Measurements from ENCODE around the gene UVRAG.
"Not testable (repeated sequence)": the region's sequence is repeated elsewhere in the genome, so short reads cannot be mapped to it uniquely, and the experiment has no call there.

Gene UVRAG

GRCh38 chr11:76073724-76074123 lies 258.7 kb downstream of the UVRAG start:
- TF ChIP-seq SPI1 (IDR thresholded peaks at IDR 0.05; ENCODE audit: low read depth, low read length), result no peak
- no peak for TF ChIP-seq PAX5 (IDR thresholded peaks at IDR 0.05; ENCODE audit: insufficient read depth, low read length, severe bottlenecking)
- no peak for TF ChIP-seq TAF1 (IDR thresholded peaks at IDR 0.05; ENCODE audit: low read depth, low read length)
- TF ChIP-seq POLR2A (IDR thresholded peaks at IDR 0.05; ENCODE audit: low read depth, low read length), result no peak
- TF ChIP-seq POU2F2 (IDR thresholded peaks at IDR 0.05; ENCODE audit: low read depth, low read length), result no peak
- no peak for TF ChIP-seq POLR2AphosphoS5 (IDR thresholded peaks at IDR 0.05; ENCODE audit: low read depth, low read length)
- FAIRE-seq, result no peak
- no peak for DNase-seq (ENCODE audit: insufficient read length, low spot score)

DNA sequence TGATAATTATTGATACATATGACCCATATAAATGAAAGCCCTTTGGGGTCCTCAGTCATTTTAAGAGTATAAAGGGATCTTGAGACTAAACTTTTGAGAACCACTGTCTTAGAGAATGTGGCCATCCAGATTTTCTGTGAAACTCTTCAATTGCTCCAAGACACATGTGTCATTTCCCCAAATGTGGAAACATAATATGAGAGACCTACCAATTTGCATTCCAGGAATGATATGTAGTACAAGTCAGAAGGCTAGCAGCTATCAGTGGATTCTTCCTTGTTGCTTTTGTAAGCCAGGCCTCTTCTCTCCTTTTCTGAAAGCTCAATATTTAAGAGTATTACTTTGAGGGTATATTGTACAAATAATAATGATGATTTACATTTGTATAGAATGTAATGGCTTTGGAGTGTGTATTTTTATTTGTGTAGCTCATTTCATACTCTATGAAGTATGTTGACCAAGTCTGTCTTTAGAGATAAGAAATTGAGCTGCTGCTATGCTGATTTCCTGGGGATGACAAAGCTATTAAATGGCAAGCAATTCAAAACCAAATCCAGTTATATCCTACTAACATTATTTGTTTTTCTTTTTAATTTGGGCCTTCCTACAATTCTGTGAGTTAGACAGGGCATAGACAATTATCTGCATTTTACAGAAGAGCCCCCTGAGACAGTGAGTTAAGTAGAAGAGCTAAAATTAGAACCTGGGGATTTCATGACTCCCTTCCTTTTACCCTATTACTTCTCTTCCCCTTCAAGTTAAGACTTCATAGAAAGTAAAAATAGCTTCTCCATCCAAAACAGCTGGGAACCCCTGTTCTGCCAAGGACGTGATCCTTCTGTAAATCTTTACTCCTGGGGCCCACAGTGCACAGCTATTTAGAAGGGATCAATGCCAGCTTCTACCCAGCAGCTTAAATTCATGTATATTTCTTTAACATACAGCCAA lies 259.4 kb downstream of the UVRAG start:
- DNase-seq (ENCODE audit: insufficient read length, low spot score) (no peak), FAIRE-seq (no peak)
- TF ChIP-seq POU2F2 (IDR thresholded peaks at IDR 0.05; ENCODE audit: low read depth, low read length) (no peak), SPI1 (IDR thresholded peaks at IDR 0.05; ENCODE audit: low read depth, low read length) (no peak), POLR2AphosphoS5 (IDR thresholded peaks at IDR 0.05; ENCODE audit: low read depth, low read length) (no peak), TAF1 (IDR thresholded peaks at IDR 0.05; ENCODE audit: low read depth, low read length) (no peak), POLR2A (IDR thresholded peaks at IDR 0.05; ENCODE audit: low read depth, low read length) (no peak), PAX5 (IDR thresholded peaks at IDR 0.05; ENCODE audit: insufficient read depth, low read length, severe bottlenecking) (no peak)

DNA sequence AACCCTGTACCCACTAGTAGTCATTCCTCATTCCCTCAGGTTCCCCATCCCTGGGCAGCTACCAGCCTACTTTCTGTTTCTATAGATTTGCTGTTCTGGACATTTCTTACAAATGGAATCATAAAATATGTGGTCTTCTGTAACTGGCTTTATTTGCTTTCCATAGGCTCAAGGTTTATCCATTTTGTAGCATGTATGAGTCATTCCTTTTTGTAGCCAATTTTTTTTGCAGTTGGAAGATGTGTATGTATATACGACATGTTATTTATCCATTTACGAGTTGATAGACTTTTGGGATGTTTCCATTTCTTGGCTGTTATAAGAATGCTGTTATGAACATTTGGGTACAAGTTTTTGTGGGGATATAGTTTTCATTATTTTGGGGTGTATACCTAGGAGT lies 260.7 kb downstream of the UVRAG start:
- TF ChIP-seq POLR2A (IDR thresholded peaks at IDR 0.05; ENCODE audit: low read depth, low read length), result no peak
- no peak for TF ChIP-seq POU2F2 (IDR thresholded peaks at IDR 0.05; ENCODE audit: low read depth, low read length)
- DNase-seq (ENCODE audit: insufficient read length, low spot score), result no peak
- FAIRE-seq, result no peak

DNA sequence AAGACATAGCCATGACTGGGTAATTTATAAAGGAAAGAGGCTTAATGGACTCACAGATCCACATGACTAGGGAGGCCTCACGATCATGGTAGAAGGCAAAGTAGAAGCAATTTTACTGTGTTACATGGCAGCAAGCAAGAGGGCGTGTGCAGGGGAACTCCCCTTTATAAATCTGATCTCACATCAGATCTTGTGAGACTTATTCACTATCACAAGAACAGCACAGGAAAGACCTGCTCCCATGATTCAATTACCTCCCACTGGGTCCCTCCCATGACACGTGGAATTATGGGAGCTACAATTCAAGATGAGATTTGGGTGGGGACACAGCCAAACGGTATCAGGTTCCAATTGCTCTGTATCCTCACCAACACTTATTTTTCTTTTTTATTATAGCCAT lies 261.2 kb downstream of the UVRAG start:
- not testable (repeated sequence) for DNase-seq (ENCODE audit: insufficient read length, low spot score); FAIRE-seq

DNA sequence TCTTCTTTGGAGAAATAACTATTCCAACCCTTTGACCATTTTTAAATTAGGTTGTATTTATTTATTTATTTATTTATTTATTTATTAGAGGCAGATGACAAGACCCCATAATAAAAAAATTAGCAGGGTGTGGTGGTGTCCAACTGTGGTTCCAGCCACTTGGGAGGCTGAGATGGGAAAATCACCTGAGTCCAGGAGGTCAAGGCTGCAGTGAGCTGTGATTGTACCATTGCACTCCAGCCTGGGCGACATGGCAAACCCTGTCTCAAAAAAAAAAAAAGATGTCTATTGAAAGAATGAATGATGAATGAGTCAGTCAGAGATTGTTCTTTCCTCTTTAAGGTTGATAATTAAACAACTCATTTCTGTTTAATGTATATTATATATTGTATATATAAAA lies 261.7 kb downstream of the UVRAG start:
- DNase-seq (ENCODE audit: insufficient read length, low spot score) (no peak), FAIRE-seq (no peak)
- TF ChIP-seq POLR2A (IDR thresholded peaks at IDR 0.05; ENCODE audit: low read depth, low read length) (no peak), PAX5 (IDR thresholded peaks at IDR 0.05; ENCODE audit: insufficient read depth, low read length, severe bottlenecking) (no peak), TAF1 (IDR thresholded peaks at IDR 0.05; ENCODE audit: low read depth, low read length) (no peak), SPI1 (IDR thresholded peaks at IDR 0.05; ENCODE audit: low read depth, low read length) (no peak), POLR2AphosphoS5 (IDR thresholded peaks at IDR 0.05; ENCODE audit: low read depth, low read length) (no peak), POU2F2 (IDR thresholded peaks at IDR 0.05; ENCODE audit: low read depth, low read length) (no peak)

GRCh38 chr11:76077575-76078150 lies 262.7 kb downstream of the UVRAG start:
- FAIRE-seq (no peak), DNase-seq (ENCODE audit: insufficient read length, low spot score) (no peak)
- TF ChIP-seq PAX5 (IDR thresholded peaks at IDR 0.05; ENCODE audit: insufficient read depth, low read length, severe bottlenecking) (no peak), POLR2A (IDR thresholded peaks at IDR 0.05; ENCODE audit: low read depth, low read length) (no peak)

DNA sequence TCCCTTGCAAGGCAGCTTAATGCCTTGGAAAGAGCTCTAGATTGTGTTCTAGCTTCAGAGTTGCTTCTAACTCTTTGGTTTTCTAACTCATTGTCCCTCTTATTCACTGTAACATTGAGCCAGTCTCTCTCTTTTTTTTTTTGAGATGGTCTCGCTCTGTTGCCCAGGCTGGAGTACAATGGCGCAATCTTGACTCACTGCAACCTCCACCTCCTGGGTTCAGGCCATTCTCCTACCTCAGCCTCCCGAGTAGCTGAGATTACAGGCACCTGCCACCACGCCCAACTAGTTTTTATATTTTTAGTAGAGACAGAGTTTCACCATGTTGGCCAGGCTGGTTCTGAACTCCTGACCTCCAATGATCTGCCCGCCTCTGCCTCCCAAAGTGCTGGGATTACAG lies 266.1 kb downstream of the UVRAG start:
- FAIRE-seq; DNase-seq (ENCODE audit: insufficient read length, low spot score): not testable (repeated sequence)

DNA sequence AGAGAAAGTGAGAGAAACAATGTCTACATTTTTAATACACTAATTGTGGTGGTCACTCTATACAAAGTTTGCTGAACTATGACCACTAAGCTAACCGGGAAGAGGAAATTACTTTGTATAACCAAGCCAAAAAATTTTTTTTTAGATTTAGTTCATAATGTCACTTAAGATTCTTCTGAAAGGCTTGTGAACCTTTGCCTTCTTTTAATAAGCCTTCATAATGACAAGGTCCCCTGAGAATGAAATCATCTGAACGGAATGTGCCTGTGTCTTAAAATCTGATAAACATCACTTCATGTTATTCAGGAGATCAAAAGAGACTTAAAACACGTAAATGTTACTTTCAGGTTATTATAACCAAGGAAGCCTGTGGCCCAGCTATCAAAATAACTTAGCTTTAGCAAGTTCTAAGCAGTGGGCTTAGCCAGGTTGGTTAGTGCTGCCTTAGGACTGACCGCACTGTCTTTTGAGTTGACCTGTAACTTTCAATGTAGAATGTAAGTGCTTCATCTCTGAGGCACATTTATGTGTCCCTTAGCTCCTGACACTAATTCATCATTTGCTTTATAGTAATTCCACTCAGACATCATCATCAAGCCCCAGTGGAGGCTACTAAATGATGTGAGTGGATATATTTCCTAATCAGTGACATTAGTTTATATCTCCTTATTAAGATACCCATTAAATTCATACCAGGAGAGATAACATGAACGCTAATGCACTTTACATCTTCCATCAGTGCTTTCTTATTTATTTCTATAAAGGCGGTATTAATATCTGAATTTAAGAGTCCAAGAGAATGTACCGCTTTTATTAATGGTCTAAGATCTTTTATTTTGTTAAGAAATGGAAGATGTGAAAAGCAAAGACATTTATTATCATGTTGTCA lies 268.8 kb downstream of the UVRAG start:
- FAIRE-seq, result no peak

DNA sequence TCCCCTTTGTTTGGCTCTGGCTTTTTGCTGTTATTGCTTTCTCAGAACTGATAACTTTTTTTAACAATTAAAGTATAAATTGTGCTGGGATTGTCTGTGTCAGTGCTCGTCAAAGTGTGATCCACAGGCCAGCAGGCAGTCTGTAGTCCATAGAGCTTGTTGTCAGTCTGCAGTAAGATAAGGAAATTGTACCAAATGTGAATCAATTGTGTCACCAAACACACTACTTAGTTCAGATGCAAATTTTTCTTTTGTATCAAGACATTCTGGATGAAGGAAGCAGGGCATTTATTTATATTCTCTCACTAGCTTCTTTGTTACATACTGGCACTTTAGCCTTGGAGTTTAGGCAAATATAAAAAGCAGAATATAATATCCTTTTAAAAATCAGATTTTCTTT lies 270.3 kb downstream of the UVRAG start:
- TF ChIP-seq SPI1 (IDR thresholded peaks at IDR 0.05; ENCODE audit: low read depth, low read length), result no peak
- TF ChIP-seq PAX5 (IDR thresholded peaks at IDR 0.05; ENCODE audit: insufficient read depth, low read length, severe bottlenecking), result no peak
- TF ChIP-seq POLR2A (IDR thresholded peaks at IDR 0.05; ENCODE audit: low read depth, low read length), result no peak
- DNase-seq (ENCODE audit: insufficient read length, low spot score) (no peak), FAIRE-seq (no peak)

More for the DNA sequence above, 268.8 kb downstream of the UVRAG start:
- DNase-seq (ENCODE audit: insufficient read length, low spot score), result no peak
- TF ChIP-seq PAX5 (IDR thresholded peaks at IDR 0.05; ENCODE audit: insufficient read depth, low read length, severe bottlenecking) (no peak), POLR2AphosphoS5 (IDR thresholded peaks at IDR 0.05; ENCODE audit: low read depth, low read length) (no peak), TAF1 (IDR thresholded peaks at IDR 0.05; ENCODE audit: low read depth, low read length) (no peak), POLR2A (IDR thresholded peaks at IDR 0.05; ENCODE audit: low read depth, low read length) (no peak), POU2F2 (IDR thresholded peaks at IDR 0.05; ENCODE audit: low read depth, low read length) (no peak), SPI1 (IDR thresholded peaks at IDR 0.05; ENCODE audit: low read depth, low read length) (no peak)

Data from GM12891 (cell line).